DND-41 (cell line): ENCODE results near the gene MFGE8.

Experiments
- EZH2 ChIP-seq: IDR thresholded peaks from 3 replicates; pipeline ENCODE4 v1.6.1; 2012; ENCODE audit warnings: borderline replicate concordance, low read depth, mild to moderate bottlenecking, moderate library complexity, low read length, inconsistent platforms; ENCODE audit not compliant: severe bottlenecking
- TF ChIP-seq, protein P1 (sequence below): IDR thresholded peaks from 2 replicates; pipeline ENCODE4 v1.5.1; 2012; ENCODE audit warnings: borderline replicate concordance, low read length, moderate library complexity, mild to moderate bottlenecking; ENCODE audit not compliant: poor library complexity, severe bottlenecking; ENCODE audit errors: extremely low read depth

DNA sequence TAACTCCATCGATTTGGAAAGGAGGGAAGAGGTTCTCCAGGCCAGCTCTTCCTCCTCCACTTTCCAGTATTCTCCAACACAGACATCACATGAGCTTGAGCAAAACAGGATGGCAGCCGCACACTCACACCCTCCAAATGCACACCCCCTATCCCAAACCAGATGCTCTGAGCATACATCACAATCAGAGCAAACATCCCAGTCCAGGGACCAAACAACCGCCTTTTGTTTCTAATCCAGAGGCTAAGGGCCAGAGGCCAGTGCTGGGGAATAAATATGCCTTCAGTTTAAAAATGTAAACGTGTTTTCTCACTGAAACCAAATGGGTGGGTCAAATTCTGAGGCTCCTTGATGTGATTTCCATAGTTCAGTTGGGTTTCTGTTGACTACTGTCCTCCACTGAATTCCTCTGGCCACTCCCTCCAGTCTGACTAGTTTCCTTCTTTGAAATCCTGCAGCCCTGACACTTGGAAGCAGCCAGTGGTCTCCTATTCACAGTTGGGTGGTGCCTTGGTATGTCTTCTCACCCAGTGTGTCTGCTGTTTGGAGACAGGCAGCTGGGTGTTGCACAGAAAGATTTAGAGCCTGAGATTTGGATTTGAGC, 19.2 kb upstream of the MFGE8 start:
- TF ChIP-seq, protein P1, sequence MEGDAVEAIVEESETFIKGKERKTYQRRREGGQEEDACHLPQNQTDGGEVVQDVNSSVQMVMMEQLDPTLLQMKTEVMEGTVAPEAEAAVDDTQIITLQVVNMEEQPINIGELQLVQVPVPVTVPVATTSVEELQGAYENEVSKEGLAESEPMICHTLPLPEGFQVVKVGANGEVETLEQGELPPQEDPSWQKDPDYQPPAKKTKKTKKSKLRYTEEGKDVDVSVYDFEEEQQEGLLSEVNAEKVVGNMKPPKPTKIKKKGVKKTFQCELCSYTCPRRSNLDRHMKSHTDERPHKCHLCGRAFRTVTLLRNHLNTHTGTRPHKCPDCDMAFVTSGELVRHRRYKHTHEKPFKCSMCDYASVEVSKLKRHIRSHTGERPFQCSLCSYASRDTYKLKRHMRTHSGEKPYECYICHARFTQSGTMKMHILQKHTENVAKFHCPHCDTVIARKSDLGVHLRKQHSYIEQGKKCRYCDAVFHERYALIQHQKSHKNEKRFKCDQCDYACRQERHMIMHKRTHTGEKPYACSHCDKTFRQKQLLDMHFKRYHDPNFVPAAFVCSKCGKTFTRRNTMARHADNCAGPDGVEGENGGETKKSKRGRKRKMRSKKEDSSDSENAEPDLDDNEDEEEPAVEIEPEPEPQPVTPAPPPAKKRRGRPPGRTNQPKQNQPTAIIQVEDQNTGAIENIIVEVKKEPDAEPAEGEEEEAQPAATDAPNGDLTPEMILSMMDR = no peak
- TF ChIP-seq EZH2 = no peak
